ENCODE results near the gene CBY1. TPM values are rescaled to one million over a fixed set of nuclear protein-coding genes. Genes with fewer than 3 reads are reported as not detected.
A peak's percentile ranks its signal among the peaks of the same experiment; 100 is the strongest.
"Not testable (repeated sequence)": the region's sequence is repeated elsewhere in the genome, so short reads cannot be mapped to it uniquely, and the experiment has no call there.

CBY1 gene
- polyA plus RNA-seq, 4 donors = 17.3 to 39.4 (median 31.9) TPM

DNA sequence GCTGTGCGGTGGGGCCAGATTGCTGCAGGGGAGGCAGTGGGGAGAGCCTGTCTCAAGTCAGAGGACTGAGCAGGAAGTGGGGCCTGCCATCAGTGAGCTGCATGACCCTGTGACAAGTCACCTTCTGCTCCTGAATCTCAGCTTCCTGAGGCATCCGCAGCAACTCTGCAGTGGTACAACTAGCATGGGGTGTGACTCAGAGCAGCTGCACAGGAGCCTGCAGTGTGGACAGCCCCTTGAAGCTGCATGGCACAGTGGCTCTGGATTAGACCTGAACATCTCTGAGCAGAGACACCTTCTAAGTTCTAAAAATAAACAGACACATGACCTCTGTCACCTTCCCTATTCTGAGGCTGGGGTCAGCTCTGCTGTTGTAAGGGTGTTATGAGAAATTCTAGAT lies 18.2 kb upstream of the CBY1 start:
- Histone ChIP-seq H3K27me3 (ENCODE audit: control insufficient read depth in 3 of 3, insufficient read depth in 3 of 3, low read length in 3 of 3) (no peaks in the 10 kb centered on the region), H3K9me3 (ENCODE audit: control insufficient read depth in 2 of 2, insufficient read depth in 1 of 2, low read depth in 1 of 2, low read length in 1 of 2) (no peaks in the 10 kb centered on the region), H3K36me3 (ENCODE audit: control insufficient read depth in 3 of 3, insufficient read depth in 2 of 3, low read depth in 1 of 3, low read length in 3 of 3) (peaks cover 0 to 12% (median 0%) of the 10 kb centered on the region in 3 donors), H3K4me3 (ENCODE audit: low read depth in 1 of 3, low read length in 3 of 3) (no peak overlapping the region), H3K27ac (ENCODE audit: low read depth in 1 of 3, low read length in 2 of 3) (no peak overlapping the region), H3K4me1 (ENCODE audit: control insufficient read depth in 3 of 3, insufficient read depth in 2 of 3, low read depth in 1 of 3, low read length in 2 of 3) (no peaks in the 10 kb centered on the region)
- FAIRE-seq = no peak
- whole genome bisulfite sequencing, 3 donors = 76 to 94% (median 91%) methylated on average over 2 of the region's 2 CpGs
- no peak for DNase-seq

DNA sequence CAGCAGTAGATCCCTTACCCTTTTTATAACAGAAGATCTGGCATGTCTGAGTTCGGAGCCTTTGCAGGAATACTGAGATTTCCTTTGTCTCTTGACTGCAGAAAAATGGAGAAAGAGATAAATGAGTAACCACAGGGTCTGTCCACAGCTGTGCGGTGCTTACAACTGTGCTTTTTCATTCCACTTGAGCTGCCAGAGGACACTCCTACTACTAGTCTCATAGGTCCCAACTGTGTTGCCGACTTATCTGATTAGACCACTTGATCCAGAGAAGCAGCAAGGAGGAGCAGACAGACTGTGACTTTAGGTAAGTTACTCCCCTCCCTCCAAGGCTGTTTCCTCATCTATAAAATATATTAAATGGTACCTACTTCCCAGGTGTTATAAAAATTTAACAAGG lies 17.7 kb upstream of the CBY1 start:
- DNase-seq = no peak
- no peak for FAIRE-seq
- no peak overlapping the region for H3K27ac ChIP-seq (ENCODE audit: low read depth in 1 of 3, low read length in 2 of 3)
- no peaks in the 10 kb centered on the region for H3K27me3 ChIP-seq (ENCODE audit: control insufficient read depth in 3 of 3, insufficient read depth in 3 of 3, low read length in 3 of 3)
- H3K9me3 ChIP-seq (ENCODE audit: control insufficient read depth in 2 of 2, insufficient read depth in 1 of 2, low read depth in 1 of 2, low read length in 1 of 2) = no peaks in the 10 kb centered on the region
- H3K36me3 ChIP-seq (ENCODE audit: control insufficient read depth in 3 of 3, insufficient read depth in 2 of 3, low read depth in 1 of 3, low read length in 3 of 3) = peaks cover 0 to 12% (median 0%) of the 10 kb centered on the region in 3 donors
- WGBS, 3 donors = 62 to 65% (median 64%) methylated on average over 3 of the region's 3 CpGs
- no peak overlapping the region for H3K4me3 ChIP-seq (ENCODE audit: low read depth in 1 of 3, low read length in 3 of 3)
- no peaks in the 10 kb centered on the region for H3K4me1 ChIP-seq (ENCODE audit: control insufficient read depth in 3 of 3, insufficient read depth in 2 of 3, low read depth in 1 of 3, low read length in 2 of 3)

DNA sequence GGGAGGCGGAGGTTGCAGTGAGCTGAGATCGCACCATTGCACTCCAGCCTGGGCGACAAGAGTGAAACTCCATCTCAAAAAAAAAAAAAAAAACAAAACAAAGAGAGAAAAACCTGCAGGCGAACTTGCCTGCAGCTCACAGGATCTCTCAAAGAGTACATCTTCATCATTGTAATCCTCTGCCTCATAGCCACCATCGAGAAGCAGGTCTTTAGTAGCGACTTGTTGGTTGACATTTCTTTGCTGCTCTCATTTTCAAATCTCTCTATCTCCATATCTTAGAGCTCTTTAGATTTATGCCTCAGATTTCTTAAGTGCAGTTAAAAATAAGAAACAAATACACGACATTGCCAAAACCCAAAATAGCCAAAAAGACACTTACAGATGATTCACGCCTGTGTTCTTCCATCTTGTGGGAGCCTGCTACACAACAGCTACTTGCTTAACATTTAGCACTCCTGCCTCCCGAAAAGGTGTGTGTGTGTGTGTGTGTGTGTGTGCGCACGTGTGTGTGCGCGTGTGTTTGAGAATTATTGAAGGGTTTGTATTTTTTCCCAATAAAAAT lies 14.9 kb upstream of the CBY1 start:
- H3K4me1 ChIP-seq (ENCODE audit: control insufficient read depth in 3 of 3, insufficient read depth in 2 of 3, low read depth in 1 of 3, low read length in 2 of 3) = no peaks in the 10 kb centered on the region
- DNase-seq = no peak
- no peak for FAIRE-seq
- no peak overlapping the region for H3K27ac ChIP-seq (ENCODE audit: low read depth in 1 of 3, low read length in 2 of 3)
- H3K9me3 ChIP-seq (ENCODE audit: control insufficient read depth in 2 of 2, insufficient read depth in 1 of 2, low read depth in 1 of 2, low read length in 1 of 2) = no peaks in the 10 kb centered on the region
- H3K36me3 ChIP-seq (ENCODE audit: control insufficient read depth in 3 of 3, insufficient read depth in 2 of 3, low read depth in 1 of 3, low read length in 3 of 3) = peaks cover 0 to 4% (median 0%) of the 10 kb centered on the region in 3 donors
- H3K27me3 ChIP-seq (ENCODE audit: control insufficient read depth in 3 of 3, insufficient read depth in 3 of 3, low read length in 3 of 3) = no peaks in the 10 kb centered on the region
- H3K4me3 ChIP-seq (ENCODE audit: low read depth in 1 of 3, low read length in 3 of 3) = no peak overlapping the region
- 93 to 95% (median 93%) methylated on average over 13 of the region's 13 CpGs for WGBS, 3 donors

DNA sequence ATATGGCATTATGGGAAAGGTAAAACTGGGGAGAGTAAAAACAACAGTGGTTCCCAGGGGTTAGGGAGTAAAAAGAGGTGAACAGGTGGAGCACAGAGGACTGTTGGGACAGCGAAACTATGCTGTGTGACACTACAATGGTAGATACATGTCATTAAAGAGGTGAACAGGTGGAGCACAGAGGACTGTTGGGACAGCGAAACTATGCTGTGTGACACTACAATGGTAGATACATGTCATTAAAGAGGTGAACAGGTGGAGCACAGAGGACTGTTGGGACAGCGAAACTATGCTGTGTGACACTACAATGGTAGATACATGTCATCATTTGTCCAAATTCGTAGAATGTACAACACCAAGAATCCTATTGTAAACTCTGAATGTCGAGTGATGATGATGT lies 12.2 kb upstream of the CBY1 start:
- not testable (repeated sequence) for H3K27ac ChIP-seq (ENCODE audit: low read depth in 1 of 3, low read length in 2 of 3); H3K4me1 ChIP-seq (ENCODE audit: control insufficient read depth in 3 of 3, insufficient read depth in 2 of 3, low read depth in 1 of 3, low read length in 2 of 3); DNase-seq; H3K36me3 ChIP-seq (ENCODE audit: control insufficient read depth in 3 of 3, insufficient read depth in 2 of 3, low read depth in 1 of 3, low read length in 3 of 3); H3K4me3 ChIP-seq (ENCODE audit: low read depth in 1 of 3, low read length in 3 of 3); H3K27me3 ChIP-seq (ENCODE audit: control insufficient read depth in 3 of 3, insufficient read depth in 3 of 3, low read length in 3 of 3); H3K9me3 ChIP-seq (ENCODE audit: control insufficient read depth in 2 of 2, insufficient read depth in 1 of 2, low read depth in 1 of 2, low read length in 1 of 2)
- WGBS, 3 donors = 88 to 95% (median 93%) methylated on average over 4 to 5 of the region's 5 CpGs
- peak; percentile 71 for FAIRE-seq

DNA sequence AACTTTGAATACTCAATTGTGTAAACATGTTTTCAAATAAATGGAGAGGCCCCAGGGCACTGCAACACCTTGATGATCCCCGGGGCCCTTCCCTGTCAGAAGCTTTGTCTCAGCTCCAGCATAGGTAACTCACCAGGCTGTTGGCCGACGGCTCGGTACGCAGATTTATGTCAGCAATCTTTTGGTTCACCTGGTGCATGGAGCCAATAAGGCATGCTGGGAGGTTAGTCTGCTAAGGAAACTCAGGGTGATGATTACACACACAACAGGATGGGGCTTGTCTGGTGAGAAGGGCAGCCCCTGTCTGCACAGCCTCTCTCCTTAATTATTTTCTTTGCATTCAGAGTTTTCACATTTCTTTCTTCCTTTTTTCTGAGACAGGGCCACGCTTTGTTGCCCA lies 11.0 kb upstream of the CBY1 start:
- no peaks in the 10 kb centered on the region for H3K9me3 ChIP-seq (ENCODE audit: control insufficient read depth in 2 of 2, insufficient read depth in 1 of 2, low read depth in 1 of 2, low read length in 1 of 2)
- no peak overlapping the region for H3K4me3 ChIP-seq (ENCODE audit: low read depth in 1 of 3, low read length in 3 of 3)
- peaks cover 0 to 4% (median 0%) of the 10 kb centered on the region in 3 donors for H3K36me3 ChIP-seq (ENCODE audit: control insufficient read depth in 3 of 3, insufficient read depth in 2 of 3, low read depth in 1 of 3, low read length in 3 of 3)
- WGBS, 3 donors = 91 to 96% (median 93%) methylated on average over 6 of the region's 6 CpGs
- DNase-seq (no peak), FAIRE-seq (no peak)
- H3K27ac ChIP-seq (ENCODE audit: low read depth in 1 of 3, low read length in 2 of 3) = no peak overlapping the region
- H3K4me1 ChIP-seq (ENCODE audit: control insufficient read depth in 3 of 3, insufficient read depth in 2 of 3, low read depth in 1 of 3, low read length in 2 of 3) = no peaks in the 10 kb centered on the region
- no peaks in the 10 kb centered on the region for H3K27me3 ChIP-seq (ENCODE audit: control insufficient read depth in 3 of 3, insufficient read depth in 3 of 3, low read length in 3 of 3)

DNA sequence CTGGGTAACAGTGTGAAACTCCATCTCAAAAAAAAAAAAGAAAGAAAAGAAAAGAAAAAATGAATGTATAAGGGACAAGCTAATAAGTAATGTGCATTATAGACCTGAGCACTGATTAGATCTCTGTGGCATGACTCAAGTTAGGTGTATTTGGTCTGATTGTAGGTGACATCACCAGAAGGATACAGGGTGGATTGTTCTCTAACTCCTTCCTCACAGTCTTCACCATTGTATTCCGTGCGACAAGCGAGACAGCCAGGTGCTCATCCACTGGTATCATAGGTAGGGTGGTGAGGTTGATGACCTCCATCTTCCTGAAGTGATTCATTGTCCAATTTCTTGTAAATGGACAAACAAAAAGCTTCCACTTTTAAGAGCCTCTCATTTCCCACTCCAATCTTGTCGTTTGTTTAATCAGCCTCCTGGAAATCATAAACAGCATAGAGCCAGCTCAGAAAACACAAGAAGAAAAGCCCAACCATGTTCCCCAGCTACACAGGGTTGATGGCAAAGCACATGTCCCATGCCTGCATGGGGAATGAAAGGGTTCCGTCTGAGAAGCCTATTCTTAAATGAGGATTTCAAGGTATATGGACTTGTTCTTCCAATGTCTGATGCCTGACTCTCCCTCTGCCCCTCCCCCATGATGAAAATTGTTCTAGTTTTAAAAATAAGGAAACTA lies 6.5 kb upstream of the CBY1 start:
- no peak overlapping the region for H3K4me3 ChIP-seq (ENCODE audit: low read depth in 1 of 3, low read length in 3 of 3)
- 66 to 70% (median 67%) methylated on average over 5 of the region's 5 CpGs for WGBS, 3 donors
- H3K36me3 ChIP-seq (ENCODE audit: control insufficient read depth in 3 of 3, insufficient read depth in 2 of 3, low read depth in 1 of 3, low read length in 3 of 3) = peaks cover 0 to 2% (median 0%) of the 10 kb centered on the region in 3 donors
- no peak overlapping the region for H3K27ac ChIP-seq (ENCODE audit: low read depth in 1 of 3, low read length in 2 of 3)
- no peaks in the 10 kb centered on the region for H3K27me3 ChIP-seq (ENCODE audit: control insufficient read depth in 3 of 3, insufficient read depth in 3 of 3, low read length in 3 of 3)
- no peaks in the 10 kb centered on the region for H3K4me1 ChIP-seq (ENCODE audit: control insufficient read depth in 3 of 3, insufficient read depth in 2 of 3, low read depth in 1 of 3, low read length in 2 of 3)
- no peaks in the 10 kb centered on the region for H3K9me3 ChIP-seq (ENCODE audit: control insufficient read depth in 2 of 2, insufficient read depth in 1 of 2, low read depth in 1 of 2, low read length in 1 of 2)
- DNase-seq (peak in 1 of 2 donors; percentile 10), FAIRE-seq (no peak)

DNA sequence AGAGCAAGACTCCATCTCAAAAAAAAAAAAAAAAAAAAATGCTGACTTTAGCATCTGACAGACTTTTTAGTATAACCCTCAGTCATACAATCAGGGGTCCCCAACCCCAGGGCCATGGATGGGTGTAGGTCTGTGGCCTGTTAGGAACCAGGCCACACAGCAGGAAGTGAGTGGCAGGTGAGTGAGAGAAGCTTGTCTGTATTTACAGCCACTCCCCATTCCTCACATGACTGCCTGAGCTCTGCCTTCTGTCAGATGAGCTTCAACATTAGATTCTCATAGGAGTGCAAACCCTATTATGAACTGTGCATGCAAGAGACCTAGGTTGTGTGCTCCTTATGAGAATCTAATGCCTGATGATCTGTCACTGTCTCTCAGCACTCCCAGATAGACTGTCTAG lies 3.6 kb upstream of the CBY1 start:
- Histone ChIP-seq H3K4me3 (ENCODE audit: low read depth in 1 of 3, low read length in 3 of 3) (no peak overlapping the region), H3K27ac (ENCODE audit: low read depth in 1 of 3, low read length in 2 of 3) (no peak overlapping the region), H3K9me3 (ENCODE audit: control insufficient read depth in 2 of 2, insufficient read depth in 1 of 2, low read depth in 1 of 2, low read length in 1 of 2) (no peaks in the 10 kb centered on the region), H3K4me1 (ENCODE audit: control insufficient read depth in 3 of 3, insufficient read depth in 2 of 3, low read depth in 1 of 3, low read length in 2 of 3) (peaks cover 2 to 10% (median 3%) of the 10 kb centered on the region in 3 donors), H3K27me3 (ENCODE audit: control insufficient read depth in 3 of 3, insufficient read depth in 3 of 3, low read length in 3 of 3) (no peaks in the 10 kb centered on the region), H3K36me3 (ENCODE audit: control insufficient read depth in 3 of 3, insufficient read depth in 2 of 3, low read depth in 1 of 3, low read length in 3 of 3) (no peaks in the 10 kb centered on the region)
- FAIRE-seq = no peak
- DNase-seq = peak; percentile 46 to 78

DNA sequence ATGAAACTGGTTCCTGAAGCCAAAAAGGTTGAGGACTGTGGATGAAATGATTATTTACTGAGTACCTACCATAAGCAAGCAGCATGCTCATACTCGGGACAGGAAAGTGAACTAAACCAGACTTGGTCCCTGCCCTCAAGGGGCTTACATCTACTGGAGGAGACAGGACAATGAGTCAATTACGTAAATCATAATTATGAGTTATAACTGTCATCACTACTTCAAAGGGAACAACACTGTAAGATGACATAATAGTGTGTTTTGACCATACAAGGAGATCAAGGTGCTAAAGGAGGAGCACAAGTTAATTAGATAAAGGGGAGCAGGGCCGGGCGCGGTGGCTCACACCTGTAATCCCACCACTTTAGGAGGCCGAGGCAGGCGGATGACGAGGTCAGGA lies 2.7 kb upstream of the CBY1 start:
- H3K27me3 ChIP-seq (ENCODE audit: control insufficient read depth in 3 of 3, insufficient read depth in 3 of 3, low read length in 3 of 3) = no peaks in the 10 kb centered on the region
- no peak overlapping the region for H3K27ac ChIP-seq (ENCODE audit: low read depth in 1 of 3, low read length in 2 of 3)
- no peak overlapping the region for H3K4me3 ChIP-seq (ENCODE audit: low read depth in 1 of 3, low read length in 3 of 3)
- H3K4me1 ChIP-seq (ENCODE audit: control insufficient read depth in 3 of 3, insufficient read depth in 2 of 3, low read depth in 1 of 3, low read length in 2 of 3) = peaks cover 2 to 10% (median 3%) of the 10 kb centered on the region in 3 donors
- H3K36me3 ChIP-seq (ENCODE audit: control insufficient read depth in 3 of 3, insufficient read depth in 2 of 3, low read depth in 1 of 3, low read length in 3 of 3) = no peaks in the 10 kb centered on the region
- DNase-seq = no peak
- H3K9me3 ChIP-seq (ENCODE audit: control insufficient read depth in 2 of 2, insufficient read depth in 1 of 2, low read depth in 1 of 2, low read length in 1 of 2) = no peaks in the 10 kb centered on the region
- whole genome bisulfite sequencing, 3 donors = 92 to 95% (median 93%) methylated on average over 8 of the region's 8 CpGs
- FAIRE-seq = no peak
